PC-3 (cell line): Measurements from ENCODE around the gene ACAP3. TPM values are rescaled to one million over a fixed set of nuclear protein-coding genes. Genes with fewer than 3 reads are reported as not detected.

ENCODE experiments used
- ATAC-seq: fragments of 200-7000 bp; cut with Tn5 transposase; 2 replicates; pipeline ENCODE4 v1.9.1; 2020; ENCODE audit warnings: mild to moderate bottlenecking, moderate library complexity
- BruUV-seq: library from RNA; stranded (reverse); fragments of 400-500 nt; replicated peaks from 2 replicates; lab custom pipeline; 2021; lab: Mats Ljungman, UMichigan
- CTCF ChIA-PET: fragments of 300-600 bp; sonication (Branson Sonifier 250); formaldehyde crosslinking; loops from one replicate; lab custom pipeline; 2022; ENCODE audit warnings: antibody characterized with exemption; lab: Charles Lee
- POLR2A ChIA-PET: fragments of 300-600 bp; sonication (Branson Sonifier 250); formaldehyde crosslinking; loops from one replicate; lab custom pipeline; 2022; ENCODE audit warnings: antibody characterized with exemption; ENCODE audit not compliant: unreplicated experiment; lab: Charles Lee
- DNase-seq: peaks from one replicate; pipeline ENCODE4 v3.0.0-alpha.2; 2015
- H2AFZ ChIP-seq: fragments of 300-600 bp; sonication (generic); 2 replicates; pipeline ENCODE4 v1.6.0; 2016; ENCODE audit warnings: antibody characterized with exemption, low read length
- H3F3A ChIP-seq: fragments of 300-600 bp; sonication (generic); one replicate; pipeline ENCODE4 v1.6.0; 2017; ENCODE audit warnings: antibody characterized with exemption, low read length, control low read depth, mild to moderate bottlenecking; ENCODE audit not compliant: unreplicated experiment
- H3K27ac ChIP-seq: fragments of 300-600 bp; sonication (generic); 2 replicates; pipeline ENCODE4 v1.5.1; 2016; ENCODE audit warnings: mild to moderate bottlenecking, low read length
- H3K27me3 ChIP-seq: fragments of 300-600 bp; sonication (generic); 2 replicates; pipeline ENCODE4 v1.6.1; 2016; ENCODE audit warnings: low read length, mixed read lengths
- H3K36me3 ChIP-seq: fragments of 300-600 bp; sonication (generic); 2 replicates; pipeline ENCODE4 v1.6.1; 2016; ENCODE audit warnings: low read depth, mixed run types, low read length, mixed read lengths
- H3K4me1 ChIP-seq: fragments of 300-600 bp; sonication (generic); 2 replicates; pipeline ENCODE4 v1.5.1; 2016; ENCODE audit warnings: low read length; ENCODE audit not compliant: insufficient read depth
- H3K4me2 ChIP-seq: fragments of 300-600 bp; sonication (generic); 2 replicates; pipeline ENCODE4 v1.6.0; 2016; ENCODE audit warnings: low read length
- H3K4me3 ChIP-seq: fragments of 300-600 bp; sonication (generic); 2 replicates; pipeline ENCODE4 v1.5.1; 2016; ENCODE audit warnings: mild to moderate bottlenecking, low read length, mixed read lengths
- H3K79me2 ChIP-seq: fragments of 300-600 bp; sonication (generic); 2 replicates; pipeline ENCODE4 v1.6.1; 2017; ENCODE audit warnings: low read length, mixed read lengths
- H3K9ac ChIP-seq: fragments of 300-600 bp; sonication (generic); 2 replicates; pipeline ENCODE4 v1.6.0; 2016; ENCODE audit warnings: mild to moderate bottlenecking, low read length
- H3K9me2 ChIP-seq: fragments of 300-600 bp; sonication (generic); replicated peaks from 2 replicates; pipeline ENCODE4 v1.6.1; 2016; ENCODE audit warnings: mixed run types, low read length, mixed read lengths
- H3K9me3 ChIP-seq: fragments of 300-600 bp; sonication (generic); 2 replicates; pipeline ENCODE4 v1.6.1; 2016; ENCODE audit warnings: low read length, mixed read lengths
- H4K20me1 ChIP-seq: fragments of 300-600 bp; sonication (generic); 2 replicates; pipeline ENCODE4 v1.6.1; 2016; ENCODE audit warnings: low read length, mixed read lengths
- CTCF ChIP-seq: fragments of 300-600 bp; sonication (generic); conservative IDR thresholded peaks from 2 replicates; pipeline ENCODE4 v1.5.1; 2017; ENCODE audit warnings: antibody characterized with exemption, low read depth, mild to moderate bottlenecking, low read length
- EZH2 ChIP-seq: fragments of 300-600 bp; sonication (generic); IDR thresholded peaks from one replicate; pipeline ENCODE4 v1.6.1; 2017; ENCODE audit warnings: antibody characterized with exemption, mild to moderate bottlenecking, low read length; ENCODE audit not compliant: unreplicated experiment
- EZH2phosphoT487 ChIP-seq: fragments of 300-600 bp; sonication (generic); IDR thresholded peaks from 2 replicates; pipeline ENCODE4 v1.6.1; 2018; ENCODE audit warnings: mild to moderate bottlenecking, antibody characterized with exemption, low read length, borderline replicate concordance
- intact Hi-C: fragments of 100-400 bp; cut with micrococcal nuclease; formaldehyde crosslinking; loops from 2 replicates; pipeline ENCODE4 v1.9.0; 2023
- total RNA-seq: library from RNA; depleted of rRNA; stranded (reverse); fragments of >200 nt; gene quantifications from 2 replicates; pipeline ENCODE4 v1.2.3, GENCODE V29; 2014

The ACAP3 gene
- total RNA-seq, 1 experiment from 2014 or later: 116 TPM

GRCh38 chr1:1286313-1287261 is 21.1 kb downstream of the ACAP3 start:
- intact Hi-C loops: no loop called here
- no peak for ATAC-seq
- no TSS peak for BruUV-seq

GRCh38 chr1:1285611-1286311 is 22.0 kb downstream of the ACAP3 start:
- Histone ChIP-seq H3K36me3 (no peaks in the 10 kb centered on the region), H3F3A (no peaks in the 10 kb centered on the region), H3K9ac (no peak overlapping the region), H3K79me2 (no peaks in the 10 kb centered on the region), H3K9me3 (no peaks in the 10 kb centered on the region), H3K9me2 (no peaks in the 10 kb centered on the region), H3K4me1 (peaks cover 27% of the 10 kb centered on the region), H2AFZ (no peak overlapping the region), H3K27ac (no peak overlapping the region), H3K4me3 (no peak overlapping the region), H3K4me2 (no peak overlapping the region), H3K27me3 (no peaks in the 10 kb centered on the region), H4K20me1 (no peaks in the 10 kb centered on the region)
- CTCF ChIA-PET: interaction anchor here (0.6 kb wide), 1 partner anchor 22 kb away, joined by 3 read pairs; no protein-coding TSS in a partner anchor
- DNase-seq (no peak), ATAC-seq (no peak)
- intact Hi-C loops: no loop called here
- POLR2A ChIA-PET: no interaction called here
- TF ChIP-seq CTCF (no peak), EZH2 (no peak), EZH2phosphoT487 (no peak)
- no TSS peak for BruUV-seq

More at GRCh38 chr1:1286313-1287261, 21.1 kb downstream of the ACAP3 start:
- no peaks in the 10 kb centered on the region for H3K9me3 ChIP-seq
- no peaks in the 10 kb centered on the region for H3K27me3 ChIP-seq
- DNase-seq: no peak
- TF ChIP-seq CTCF (no peak), EZH2phosphoT487 (no peak), EZH2 (no peak)
- H2AFZ ChIP-seq: no peak overlapping the region
- ChIA-PET CTCF (no interaction called here), POLR2A (no interaction called here)
- H4K20me1 ChIP-seq: no peaks in the 10 kb centered on the region
- H3K36me3 ChIP-seq: no peaks in the 10 kb centered on the region
- H3K4me1 ChIP-seq: peaks cover 30% of the 10 kb centered on the region
- no peak overlapping the region for H3K27ac ChIP-seq
- H3K4me2 ChIP-seq: no peak overlapping the region
- H3K9ac ChIP-seq: no peak overlapping the region
- no peak overlapping the region for H3K4me3 ChIP-seq
- H3K79me2 ChIP-seq: no peaks in the 10 kb centered on the region
- no peaks in the 10 kb centered on the region for H3K9me2 ChIP-seq
- no peaks in the 10 kb centered on the region for H3F3A ChIP-seq
